Measurements from ENCODE around the gene BACH2.

Gene BACH2

DNA sequence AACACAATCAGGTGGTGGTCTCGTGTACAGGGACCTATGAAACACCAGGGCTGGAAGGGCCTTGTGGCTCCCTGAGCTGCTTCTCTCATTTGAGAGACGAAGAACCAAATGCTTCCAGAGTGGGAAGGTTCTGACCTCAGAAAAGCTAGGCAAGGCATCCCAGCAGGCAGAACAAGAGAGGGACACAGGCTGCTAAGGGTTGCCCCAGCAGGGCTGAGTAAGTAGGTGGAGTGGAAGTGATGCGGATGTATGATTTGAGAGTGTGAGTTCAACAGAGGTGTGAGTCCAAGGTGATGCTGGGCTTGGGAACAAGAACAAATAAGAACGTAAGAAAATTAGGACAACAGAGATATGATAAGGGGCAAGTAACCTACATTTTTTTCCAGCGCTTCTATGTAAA, 147.8 kb downstream of the BACH2 start:
- Histone ChIP-seq H3K9me3 (ENCODE audit: severe bottlenecking) (no peaks in the 10 kb centered on the region), H3K4me3 (ENCODE audit: severe bottlenecking) (no peak overlapping the region), H3K27ac (ENCODE audit: poor library complexity, severe bottlenecking) (no peak overlapping the region), H3K36me3 (ENCODE audit: low read depth) (no peaks in the 10 kb centered on the region), H3K4me1 (ENCODE audit: insufficient read depth, poor library complexity, severe bottlenecking) (peaks cover 15% of the 10 kb centered on the region), H3K27me3 (ENCODE audit: insufficient read depth, poor library complexity, severe bottlenecking) (no peaks in the 10 kb centered on the region)
- DNase-seq (ENCODE audit: low spot score) (no peak), ATAC-seq (ENCODE audit: low read depth) (no peak)
- TF ChIP-seq, protein P1, sequence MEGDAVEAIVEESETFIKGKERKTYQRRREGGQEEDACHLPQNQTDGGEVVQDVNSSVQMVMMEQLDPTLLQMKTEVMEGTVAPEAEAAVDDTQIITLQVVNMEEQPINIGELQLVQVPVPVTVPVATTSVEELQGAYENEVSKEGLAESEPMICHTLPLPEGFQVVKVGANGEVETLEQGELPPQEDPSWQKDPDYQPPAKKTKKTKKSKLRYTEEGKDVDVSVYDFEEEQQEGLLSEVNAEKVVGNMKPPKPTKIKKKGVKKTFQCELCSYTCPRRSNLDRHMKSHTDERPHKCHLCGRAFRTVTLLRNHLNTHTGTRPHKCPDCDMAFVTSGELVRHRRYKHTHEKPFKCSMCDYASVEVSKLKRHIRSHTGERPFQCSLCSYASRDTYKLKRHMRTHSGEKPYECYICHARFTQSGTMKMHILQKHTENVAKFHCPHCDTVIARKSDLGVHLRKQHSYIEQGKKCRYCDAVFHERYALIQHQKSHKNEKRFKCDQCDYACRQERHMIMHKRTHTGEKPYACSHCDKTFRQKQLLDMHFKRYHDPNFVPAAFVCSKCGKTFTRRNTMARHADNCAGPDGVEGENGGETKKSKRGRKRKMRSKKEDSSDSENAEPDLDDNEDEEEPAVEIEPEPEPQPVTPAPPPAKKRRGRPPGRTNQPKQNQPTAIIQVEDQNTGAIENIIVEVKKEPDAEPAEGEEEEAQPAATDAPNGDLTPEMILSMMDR (IDR thresholded peaks at IDR 0.05; ENCODE audit: poor library complexity, severe bottlenecking), result no peak

DNA sequence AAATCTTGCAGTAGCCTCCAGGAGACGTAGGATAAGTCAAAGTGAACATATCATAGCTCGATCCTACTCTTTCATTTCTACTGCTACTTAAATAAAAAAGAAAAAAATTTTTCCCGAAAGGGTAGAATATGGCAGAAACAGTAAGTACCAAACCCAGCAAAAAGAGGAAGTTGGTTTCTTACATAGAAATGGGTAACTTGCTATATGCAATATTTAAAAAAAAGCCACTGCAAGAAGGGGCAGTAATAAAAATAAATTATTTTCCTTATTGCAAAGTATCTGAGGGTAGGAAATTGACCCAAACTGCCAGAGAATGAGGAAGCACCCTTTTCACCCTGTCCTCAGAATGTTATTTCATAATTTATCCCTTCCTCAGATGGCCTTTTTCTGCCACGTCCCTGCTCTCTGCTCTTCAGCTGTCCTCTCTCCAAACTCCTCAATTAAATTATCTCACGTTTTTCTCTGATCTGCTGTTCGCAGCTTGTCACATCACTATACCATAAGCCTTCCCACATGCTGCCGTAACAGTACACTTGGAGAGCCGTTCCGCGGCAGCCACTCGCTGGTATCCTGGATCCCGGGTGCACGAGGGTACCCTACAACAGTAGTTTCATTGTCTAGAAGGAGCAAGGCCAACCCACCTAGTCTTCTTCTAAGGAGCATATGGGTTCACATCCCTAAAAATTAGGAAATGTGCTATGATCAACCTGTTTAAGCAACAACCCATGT, 149.6 kb downstream of the BACH2 start:
- TF ChIP-seq, protein P1 (IDR thresholded peaks at IDR 0.05; ENCODE audit: poor library complexity, severe bottlenecking), result no peak
- no peak overlapping the region for H3K27ac ChIP-seq (ENCODE audit: poor library complexity, severe bottlenecking)
- H3K4me1 ChIP-seq (ENCODE audit: insufficient read depth, poor library complexity, severe bottlenecking), result peaks cover 9% of the 10 kb centered on the region
- H3K9me3 ChIP-seq (ENCODE audit: severe bottlenecking), result no peaks in the 10 kb centered on the region
- no peak overlapping the region for H3K4me3 ChIP-seq (ENCODE audit: severe bottlenecking)
- no peaks in the 10 kb centered on the region for H3K36me3 ChIP-seq (ENCODE audit: low read depth)
- ATAC-seq (ENCODE audit: low read depth) (no peak), DNase-seq (ENCODE audit: low spot score) (no peak)
- H3K27me3 ChIP-seq (ENCODE audit: insufficient read depth, poor library complexity, severe bottlenecking), result no peaks in the 10 kb centered on the region

DNA sequence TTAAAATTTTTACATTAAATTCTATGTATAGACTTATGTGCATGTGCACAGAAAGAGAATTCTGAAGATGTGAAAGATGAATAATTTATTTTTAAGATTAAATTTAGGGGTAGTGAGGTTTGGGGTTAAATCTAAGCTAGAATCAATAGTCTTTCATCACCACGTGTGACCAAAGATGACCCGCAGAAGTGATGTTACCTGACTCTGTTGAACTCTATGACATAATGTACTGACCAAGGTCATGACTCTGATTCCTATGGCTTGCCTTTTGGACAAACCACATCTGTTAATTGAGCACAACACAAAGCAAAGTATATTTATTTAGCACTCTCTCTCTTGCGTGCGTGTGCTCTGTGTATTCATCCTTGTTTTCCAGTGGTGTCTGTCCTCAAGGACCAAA, 150.6 kb downstream of the BACH2 start:
- DNase-seq (ENCODE audit: low spot score) (no peak), ATAC-seq (ENCODE audit: low read depth) (no peak)
- H3K4me1 ChIP-seq (ENCODE audit: insufficient read depth, poor library complexity, severe bottlenecking), result peaks cover 5% of the 10 kb centered on the region
- H3K27me3 ChIP-seq (ENCODE audit: insufficient read depth, poor library complexity, severe bottlenecking), result no peaks in the 10 kb centered on the region
- H3K36me3 ChIP-seq (ENCODE audit: low read depth), result no peaks in the 10 kb centered on the region
- H3K4me3 ChIP-seq (ENCODE audit: severe bottlenecking), result no peak overlapping the region
- TF ChIP-seq, protein P1 (IDR thresholded peaks at IDR 0.05; ENCODE audit: poor library complexity, severe bottlenecking), result no peak
- H3K27ac ChIP-seq (ENCODE audit: poor library complexity, severe bottlenecking), result no peak overlapping the region
- H3K9me3 ChIP-seq (ENCODE audit: severe bottlenecking), result no peaks in the 10 kb centered on the region

DNA sequence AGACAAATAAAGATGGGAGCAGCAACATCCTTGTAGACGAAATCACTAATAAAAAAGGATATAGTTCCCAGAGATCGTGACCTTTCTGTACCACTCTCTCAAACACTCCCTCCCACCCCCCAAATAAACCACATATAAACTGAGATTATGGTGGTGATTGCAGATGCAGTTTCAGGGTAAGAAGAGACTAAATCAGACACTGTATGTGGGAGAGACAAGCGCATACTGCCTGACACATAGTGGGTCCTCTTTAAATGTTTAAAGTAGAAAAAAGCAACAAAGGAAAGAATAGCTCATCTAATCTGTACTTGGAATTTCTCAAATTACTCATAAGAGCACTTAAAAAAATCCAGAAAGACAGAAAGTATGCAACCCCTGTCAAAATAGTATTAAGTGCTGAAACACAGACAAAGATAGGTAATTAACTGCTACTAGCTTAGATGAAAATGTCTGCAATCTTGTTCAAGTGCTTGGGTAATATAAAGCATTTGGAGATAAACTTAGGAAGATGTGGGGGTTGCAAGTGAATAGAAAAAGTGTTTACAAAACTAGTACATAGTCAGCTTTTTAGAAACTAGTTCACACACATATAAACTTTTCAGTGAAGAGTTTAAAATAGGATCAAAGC, 151.6 kb downstream of the BACH2 start:
- DNase-seq (ENCODE audit: low spot score), result no peak
- ATAC-seq (ENCODE audit: low read depth), result no peak
- H3K9me3 ChIP-seq (ENCODE audit: severe bottlenecking), result no peaks in the 10 kb centered on the region
- peaks cover 5% of the 10 kb centered on the region for H3K4me1 ChIP-seq (ENCODE audit: insufficient read depth, poor library complexity, severe bottlenecking)
- no peaks in the 10 kb centered on the region for H3K36me3 ChIP-seq (ENCODE audit: low read depth)
- TF ChIP-seq, protein P1 (IDR thresholded peaks at IDR 0.05; ENCODE audit: poor library complexity, severe bottlenecking), result no peak
- no peak overlapping the region for H3K4me3 ChIP-seq (ENCODE audit: severe bottlenecking)
- H3K27ac ChIP-seq (ENCODE audit: poor library complexity, severe bottlenecking), result no peak overlapping the region
- no peaks in the 10 kb centered on the region for H3K27me3 ChIP-seq (ENCODE audit: insufficient read depth, poor library complexity, severe bottlenecking)

DNA sequence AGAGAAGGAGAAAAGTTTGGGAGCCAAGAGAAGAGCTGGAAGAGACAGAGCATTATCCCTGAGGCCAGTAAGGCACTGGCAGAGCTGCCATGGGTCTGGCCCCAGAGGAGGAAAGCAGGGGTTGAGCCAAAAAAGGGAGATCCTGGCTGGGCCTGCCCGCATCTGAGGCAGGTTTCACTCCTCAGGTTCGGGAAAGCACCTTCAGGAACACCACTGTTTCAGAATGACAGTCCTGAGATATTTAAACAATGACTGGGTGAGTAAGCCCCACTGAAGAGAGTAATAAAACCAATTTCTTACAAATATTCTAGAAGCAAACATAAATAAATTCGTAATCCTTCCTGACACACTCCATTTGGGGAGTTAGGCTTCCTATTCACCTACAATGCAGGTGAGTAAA, 152.2 kb downstream of the BACH2 start:
- TF ChIP-seq, protein P1 (IDR thresholded peaks at IDR 0.05; ENCODE audit: poor library complexity, severe bottlenecking), result no peak
- ATAC-seq (ENCODE audit: low read depth) (peak; percentile 78), DNase-seq (ENCODE audit: low spot score) (no peak)
- Histone ChIP-seq H3K36me3 (ENCODE audit: low read depth) (no peaks in the 10 kb centered on the region), H3K27ac (ENCODE audit: poor library complexity, severe bottlenecking) (no peak overlapping the region), H3K9me3 (ENCODE audit: severe bottlenecking) (no peaks in the 10 kb centered on the region), H3K27me3 (ENCODE audit: insufficient read depth, poor library complexity, severe bottlenecking) (no peaks in the 10 kb centered on the region), H3K4me3 (ENCODE audit: severe bottlenecking) (no peak overlapping the region), H3K4me1 (ENCODE audit: insufficient read depth, poor library complexity, severe bottlenecking) (peaks cover 5% of the 10 kb centered on the region)
